Limb (tissue), 2 donors: ENCODE measurements around the gene TSFM.
A peak's percentile ranks its signal among the peaks of the same experiment; 100 is the strongest.

Source experiments
- DNase-seq, 2 donors: peaks; one replicate each; pipeline ENCODE4 v3.0.0-alpha.2; 2016; ENCODE audit errors: extremely low spot score in 2 of 2

TSFM gene

GRCh38 chr12:57745485-57745881, 37.1 kb upstream of the TSFM start:
- DNase-seq = no peak

- DNase-seq = no peak
Measured at GRCh38 chr12:57746025-57746424, 36.6 kb upstream of the TSFM start.

GRCh38 chr12:57749061-57749460, 33.5 kb upstream of the TSFM start:
- DNase-seq = no peak

- DNase-seq = no peak
Measured at GRCh38 chr12:57750561-57751431, 31.8 kb upstream of the TSFM start.

GRCh38 chr12:57751432-57751787, 31.2 kb upstream of the TSFM start:
- no peak for DNase-seq

GRCh38 chr12:57751788-57752667, 30.6 kb upstream of the TSFM start, which contains the start of gene CDK4:
Gene CDK4, minus strand, starts transcription at chr12:57752310. Its CDS starts 593 bp downstream, at chr12:57751717.
- peak; percentile 99 for DNase-seq

- DNase-seq = no peak
Measured at GRCh38 chr12:57752668-57753000, 30.0 kb upstream of the TSFM start.

- no peak for DNase-seq
Measured at GRCh38 chr12:57753756-57754337, 28.7 kb upstream of the TSFM start.

- peak in 1 of 2 donors; percentile 79 for DNase-seq
Measured at GRCh38 chr12:57754411-57755193, 28.0 kb upstream of the TSFM start, which contains the start of gene MARCHF9. Gene MARCHF9, plus strand, starts transcription at chr12:57755103. Its CDS starts 426 bp downstream, at chr12:57755529.

GRCh38 chr12:57755194-57755453, 27.5 kb upstream of the TSFM start:
- DNase-seq = no peak

- peak in 1 of 2 donors; percentile 61 for DNase-seq
Measured at GRCh38 chr12:57755454-57756372, 26.9 kb upstream of the TSFM start.

- DNase-seq = peak in 1 of 2 donors; percentile 58
Measured at GRCh38 chr12:57756406-57757341, 25.9 kb upstream of the TSFM start.

- no peak for DNase-seq
Measured at GRCh38 chr12:57757771-57758170, 24.8 kb upstream of the TSFM start.

GRCh38 chr12:57758552-57759359, 23.8 kb upstream of the TSFM start:
- no peak for DNase-seq

- no peak for DNase-seq
Measured at GRCh38 chr12:57759360-57759980, 23.1 kb upstream of the TSFM start.

- peak in 1 of 2 donors; percentile 62 for DNase-seq
Measured at GRCh38 chr12:57760347-57760982, 22.1 kb upstream of the TSFM start.

- no peak for DNase-seq
Measured at GRCh38 chr12:57761391-57761998, 21.1 kb upstream of the TSFM start.
